GM10266 (cell line): ENCODE results near the gene SLC39A11.
"Not testable (repeated sequence)": the region's sequence is repeated elsewhere in the genome, so short reads cannot be mapped to it uniquely, and the experiment has no call there.

Experiments used
- DNase-seq: peaks from one replicate; pipeline ENCODE4 v3.0.0; 2012; ENCODE audit errors: extremely low spot score
- TF ChIP-seq, protein P1 (sequence below): IDR thresholded peaks from 2 replicates; pipeline ENCODE4 v1.5.1; 2012; ENCODE audit warnings: mild to moderate bottlenecking, low read depth; ENCODE audit not compliant: control insufficient read depth, insufficient read depth; ENCODE audit errors: missing control alignments

Gene SLC39A11

DNA sequence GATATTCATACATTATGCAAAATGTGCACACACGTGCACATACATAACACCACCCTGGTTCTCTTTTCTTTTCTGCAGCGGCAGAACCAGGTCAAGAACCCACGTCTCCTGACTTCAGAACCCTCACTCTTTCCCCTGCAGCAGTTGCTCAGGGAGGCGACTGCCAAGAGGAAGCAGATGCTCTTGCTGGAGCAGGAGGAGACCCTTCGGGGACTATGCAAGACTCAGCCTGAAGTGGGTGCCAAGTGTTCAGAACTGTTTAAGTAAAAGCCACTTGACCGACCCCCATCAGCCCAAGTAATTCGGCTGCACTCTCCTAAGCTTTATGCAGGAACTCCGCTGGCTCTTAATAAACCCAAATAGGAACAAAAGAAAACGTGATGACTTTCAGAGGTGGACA lies 193.8 kb downstream of the SLC39A11 start:
- no peak for DNase-seq
- TF ChIP-seq, protein P1, sequence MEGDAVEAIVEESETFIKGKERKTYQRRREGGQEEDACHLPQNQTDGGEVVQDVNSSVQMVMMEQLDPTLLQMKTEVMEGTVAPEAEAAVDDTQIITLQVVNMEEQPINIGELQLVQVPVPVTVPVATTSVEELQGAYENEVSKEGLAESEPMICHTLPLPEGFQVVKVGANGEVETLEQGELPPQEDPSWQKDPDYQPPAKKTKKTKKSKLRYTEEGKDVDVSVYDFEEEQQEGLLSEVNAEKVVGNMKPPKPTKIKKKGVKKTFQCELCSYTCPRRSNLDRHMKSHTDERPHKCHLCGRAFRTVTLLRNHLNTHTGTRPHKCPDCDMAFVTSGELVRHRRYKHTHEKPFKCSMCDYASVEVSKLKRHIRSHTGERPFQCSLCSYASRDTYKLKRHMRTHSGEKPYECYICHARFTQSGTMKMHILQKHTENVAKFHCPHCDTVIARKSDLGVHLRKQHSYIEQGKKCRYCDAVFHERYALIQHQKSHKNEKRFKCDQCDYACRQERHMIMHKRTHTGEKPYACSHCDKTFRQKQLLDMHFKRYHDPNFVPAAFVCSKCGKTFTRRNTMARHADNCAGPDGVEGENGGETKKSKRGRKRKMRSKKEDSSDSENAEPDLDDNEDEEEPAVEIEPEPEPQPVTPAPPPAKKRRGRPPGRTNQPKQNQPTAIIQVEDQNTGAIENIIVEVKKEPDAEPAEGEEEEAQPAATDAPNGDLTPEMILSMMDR = no peak

DNA sequence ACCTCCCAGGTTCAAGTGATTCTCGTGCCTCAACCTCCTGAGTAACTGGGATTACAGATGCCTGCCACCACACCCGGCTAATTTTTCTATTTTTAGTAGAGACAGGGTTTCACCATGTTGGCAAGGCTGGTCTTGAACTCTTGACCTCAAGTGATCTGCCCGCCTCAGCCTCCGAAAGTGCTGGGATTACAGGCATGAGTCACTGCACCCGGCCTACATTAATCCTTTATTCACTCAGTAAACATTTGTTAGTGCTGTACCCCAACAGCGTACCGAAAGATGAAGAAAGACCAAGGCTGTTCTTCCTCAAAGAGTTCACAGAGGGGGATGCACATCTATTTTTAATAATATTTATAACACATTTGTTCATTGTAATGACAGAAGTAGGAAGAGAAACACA lies 196.2 kb downstream of the SLC39A11 start:
- not testable (repeated sequence) for DNase-seq

DNA sequence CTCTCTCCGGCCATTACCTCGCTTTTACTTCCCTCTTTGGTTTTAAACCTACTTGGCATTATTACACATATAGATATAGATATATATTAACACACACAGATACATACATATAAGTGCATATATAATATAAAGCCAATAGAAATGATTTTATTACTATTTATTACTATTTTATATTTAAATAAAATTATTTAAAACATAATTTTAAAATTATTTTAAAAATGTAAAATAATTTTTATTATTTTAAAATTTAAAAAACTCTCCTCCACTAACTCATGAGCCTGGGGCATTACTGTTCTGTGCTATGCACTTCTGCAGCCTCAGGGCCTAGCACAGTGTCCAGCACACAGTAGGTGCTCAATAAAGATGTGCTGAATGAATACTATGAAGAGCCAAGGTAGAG lies 200.9 kb downstream of the SLC39A11 start:
- DNase-seq = no peak
- TF ChIP-seq, protein P1 = no peak

DNA sequence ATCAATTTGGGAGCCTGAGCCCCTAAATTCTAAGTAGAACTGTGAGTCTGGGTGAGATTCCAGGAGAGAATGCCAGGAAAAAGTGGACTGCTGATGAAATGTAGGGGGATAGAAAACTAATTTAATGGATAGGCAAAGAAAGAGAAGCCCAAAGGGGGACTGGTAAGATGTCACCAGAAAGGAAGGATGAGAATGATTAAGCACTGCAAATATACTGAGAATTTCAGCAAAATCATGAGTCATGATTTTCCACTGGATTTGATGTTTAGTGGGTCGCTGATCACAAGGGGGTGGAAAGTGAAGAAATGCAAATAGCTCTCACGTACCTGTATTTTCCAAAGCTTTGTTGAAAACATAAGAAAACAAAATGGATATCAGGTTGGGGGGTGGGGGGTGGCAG lies 201.8 kb downstream of the SLC39A11 start:
- TF ChIP-seq, protein P1 = no peak
- DNase-seq = no peak

DNA sequence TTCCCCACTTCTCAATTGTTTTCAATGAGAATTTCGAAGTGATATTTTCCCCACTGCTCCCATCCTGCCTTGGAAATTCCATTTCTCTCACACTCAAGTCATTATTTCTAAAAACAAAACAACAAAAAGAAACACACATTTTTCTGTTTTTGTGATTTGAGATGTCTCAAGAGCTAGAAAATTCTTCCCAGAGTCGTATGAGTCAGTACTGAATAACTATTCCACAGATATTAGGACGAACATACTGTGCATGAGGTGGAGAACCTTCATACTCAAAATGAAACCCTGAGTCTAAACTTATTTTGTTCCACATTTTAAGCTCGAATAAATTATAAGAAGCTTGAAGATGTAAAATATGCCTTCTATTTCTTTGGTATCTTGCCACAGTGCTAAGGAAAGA lies 204.6 kb downstream of the SLC39A11 start:
- TF ChIP-seq, protein P1 = no peak
- no peak for DNase-seq

DNA sequence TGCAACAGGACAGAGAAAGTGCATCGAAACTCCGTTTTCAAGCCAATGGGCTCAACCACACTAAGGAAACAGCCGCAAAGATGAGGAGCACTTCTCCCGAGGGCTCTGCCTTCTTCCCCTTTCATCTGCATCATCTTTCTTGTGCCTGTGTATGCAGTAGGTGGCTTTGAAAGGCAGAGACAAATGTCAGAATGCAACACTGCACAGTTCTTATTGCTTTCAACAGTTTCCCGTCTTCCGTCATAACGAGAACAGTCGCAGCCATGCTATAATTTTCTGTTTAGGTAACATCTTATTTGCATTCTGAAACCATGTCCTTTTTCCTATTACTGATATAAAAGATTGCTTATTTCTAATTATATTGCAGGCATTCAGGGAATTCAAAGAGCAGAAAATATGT lies 205.2 kb downstream of the SLC39A11 start:
- TF ChIP-seq, protein P1 = no peak
- no peak for DNase-seq

DNA sequence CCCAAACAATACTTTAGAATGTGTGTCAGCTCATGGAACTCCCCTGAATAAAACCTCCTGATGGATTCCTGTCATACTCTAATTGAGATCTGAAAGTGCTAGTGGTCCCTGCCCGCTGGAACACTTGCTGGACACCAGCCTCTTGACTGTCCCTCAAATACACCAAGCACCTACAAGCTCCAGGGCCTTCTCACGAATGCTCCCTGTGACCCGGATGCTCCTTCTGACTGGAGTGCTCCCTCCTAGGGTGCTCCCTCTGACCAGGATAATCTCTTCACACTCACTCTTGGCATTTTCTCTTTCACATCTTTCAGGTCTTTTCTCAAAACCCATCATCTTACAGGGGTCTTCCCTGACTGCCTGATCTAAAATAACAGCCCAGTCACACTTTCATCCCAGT lies 205.9 kb downstream of the SLC39A11 start:
- TF ChIP-seq, protein P1 = no peak
- DNase-seq = no peak

DNA sequence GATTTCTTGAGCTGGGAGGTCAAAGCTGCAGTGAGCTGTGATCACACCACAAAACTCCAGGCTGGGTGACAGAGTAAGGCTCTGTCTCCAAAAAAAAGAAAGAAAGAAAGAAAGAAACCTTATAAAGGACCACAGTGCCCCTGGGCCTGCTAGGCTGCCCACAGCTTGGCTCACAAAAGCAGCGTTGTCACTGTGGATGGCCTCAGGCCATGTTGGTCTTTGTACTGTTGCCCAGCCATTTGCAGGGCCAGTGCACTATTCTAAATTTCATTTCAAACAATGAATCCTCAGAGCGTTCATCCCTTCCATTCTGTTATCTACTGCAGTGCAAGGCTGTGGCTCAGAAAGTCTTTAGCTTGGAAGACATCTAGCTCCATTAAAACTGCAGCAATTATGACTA lies 208.4 kb downstream of the SLC39A11 start:
- DNase-seq = no peak
- TF ChIP-seq, protein P1 = no peak
